Measurements from ENCODE around the gene CABLES2. TPM values are rescaled to one million over a fixed set of nuclear protein-coding genes. Genes with fewer than 3 reads are reported as not detected.

The CABLES2 gene
- total and polyA plus RNA-seq, 10 of the 15 experiments (the other 5 are each of a cell fraction or from before 2014, with no cell fraction given) = 2.2 to 14.9 (median 5.3) TPM

DNA sequence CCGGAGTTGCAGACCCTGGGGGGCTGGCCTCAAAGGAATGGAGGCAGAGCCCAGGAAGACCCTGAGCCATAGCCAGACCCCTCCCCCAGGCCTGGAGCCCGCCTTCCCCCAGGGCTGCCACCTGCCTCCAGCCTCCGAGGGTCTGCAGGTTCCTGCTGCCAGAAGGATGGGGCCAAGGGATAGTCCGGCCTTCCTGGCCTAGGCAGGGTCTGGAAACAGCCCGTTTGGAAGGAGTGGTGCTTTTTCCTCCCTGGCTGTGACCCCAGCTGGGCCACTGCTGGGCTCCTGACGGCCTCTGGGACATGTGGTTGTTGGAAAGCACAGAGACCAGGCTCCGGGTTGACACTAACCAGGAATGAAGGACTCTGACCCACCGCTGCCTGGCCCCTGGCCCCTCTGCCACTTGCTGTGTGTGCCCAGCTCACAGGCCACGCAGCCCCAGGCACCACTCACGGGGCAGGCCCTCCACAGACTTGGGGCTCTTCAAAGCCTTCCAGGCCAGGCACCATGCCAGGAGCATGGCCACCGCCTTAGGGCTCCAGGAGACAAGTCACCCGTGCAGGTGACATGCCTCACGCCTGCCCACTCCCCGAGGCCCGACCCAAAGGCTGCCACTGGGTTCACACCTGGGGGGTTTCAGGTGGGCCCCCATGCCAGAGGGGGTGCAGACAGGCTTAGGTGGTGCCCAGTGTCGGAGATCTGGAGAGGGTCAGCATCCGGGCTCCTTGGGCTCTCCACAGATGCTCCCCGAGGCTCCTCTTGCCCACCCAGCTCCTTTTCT lies 36.1 kb downstream of the CABLES2 start:
- intact Hi-C loops (cut with micrococcal nuclease; ENCODE audit: unreplicated experiment) (no loop called here), in situ Hi-C loops (cut with MboI) (no loop called here)
- Histone ChIP-seq H3K4me2 (ENCODE audit: control insufficient read depth, insufficient read depth) (no peak overlapping the region), H2AFZ (ENCODE audit: control insufficient read depth, low read depth, low read length) (no peak overlapping the region), H4K20me1 (ENCODE audit: control insufficient read depth, insufficient read depth) (no peaks in the 10 kb centered on the region), H3K4me1 (ENCODE audit: control insufficient read depth, insufficient read depth, low read length) (peaks cover 5% of the 10 kb centered on the region), H3K4me3 (no peak overlapping the region), H3K9me3 (replicated peaks; ENCODE audit: control insufficient read depth, insufficient read depth, low read length) (no peaks in the 10 kb centered on the region), H3K9ac (ENCODE audit: control insufficient read depth, insufficient read depth, low read length) (no peak overlapping the region), H3K27me3 (replicated peaks in 1 of 2; ENCODE audit: control insufficient read depth in 2 of 2, insufficient read depth in 2 of 2, low read length in 1 of 2) (peaks cover 4 to 15% of the 10 kb centered on the region in 2 experiments), H3K27ac (ENCODE audit: control insufficient read depth, insufficient read depth) (no peak overlapping the region), H3K79me2 (ENCODE audit: control insufficient read depth, insufficient read depth, low read length) (no peaks in the 10 kb centered on the region), H3K36me3 (ENCODE audit: control insufficient read depth in 2 of 2, insufficient read depth in 2 of 2, low read length in 1 of 2) (no peaks in the 10 kb centered on the region)
- ChIA-PET SMC1A (ENCODE audit: uncharacterized antibody, unreplicated experiment) (no interaction called here), RAD21 (ENCODE audit: unreplicated experiment) (no interaction called here), CTCF (no interaction called here), POLR2A (no interaction called here)
- no peak for FAIRE-seq
- 26% methylated on average over 18 of the region's 18 CpGs for WGBS (ENCODE audit: insufficient coverage, insufficient replicate concordance, low lambda C conversion rate, missing lambda C conversion rate)
- DNase-seq (ENCODE audit: low read depth, low spot score) = no peak
- ATAC-seq = no peak
- TF ChIP-seq, protein P1, sequence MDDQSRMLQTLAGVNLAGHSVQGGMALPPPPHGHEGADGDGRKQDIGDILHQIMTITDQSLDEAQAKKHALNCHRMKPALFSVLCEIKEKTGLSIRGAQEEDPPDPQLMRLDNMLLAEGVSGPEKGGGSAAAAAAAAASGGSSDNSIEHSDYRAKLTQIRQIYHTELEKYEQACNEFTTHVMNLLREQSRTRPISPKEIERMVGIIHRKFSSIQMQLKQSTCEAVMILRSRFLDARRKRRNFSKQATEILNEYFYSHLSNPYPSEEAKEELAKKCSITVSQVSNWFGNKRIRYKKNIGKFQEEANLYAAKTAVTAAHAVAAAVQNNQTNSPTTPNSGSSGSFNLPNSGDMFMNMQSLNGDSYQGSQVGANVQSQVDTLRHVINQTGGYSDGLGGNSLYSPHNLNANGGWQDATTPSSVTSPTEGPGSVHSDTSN (IDR thresholded peaks at IDR 0.05; ENCODE audit: insufficient replicate concordance, low read depth, low read length) = no peak
- TF ChIP-seq ZNF274 (IDR thresholded peaks at IDR 0.05; ENCODE audit: insufficient read depth, insufficient read length) = no peak
- TF ChIP-seq, protein P2, sequence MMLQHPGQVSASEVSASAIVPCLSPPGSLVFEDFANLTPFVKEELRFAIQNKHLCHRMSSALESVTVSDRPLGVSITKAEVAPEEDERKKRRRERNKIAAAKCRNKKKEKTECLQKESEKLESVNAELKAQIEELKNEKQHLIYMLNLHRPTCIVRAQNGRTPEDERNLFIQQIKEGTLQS (IDR thresholded peaks at IDR 0.05; ENCODE audit: borderline replicate concordance, extremely low read depth, low read depth, low read length) = no peak
- no peak for TF ChIP-seq IKZF1 (conservative IDR thresholded peaks at IDR 0.05)
- no peak for TF ChIP-seq SIX5 (IDR thresholded peaks at IDR 0.05; ENCODE audit: low read depth, low read length, severe bottlenecking)
- TF ChIP-seq ZSCAN29 (IDR thresholded peaks at IDR 0.05) = no peak
- TF ChIP-seq, protein P3, sequence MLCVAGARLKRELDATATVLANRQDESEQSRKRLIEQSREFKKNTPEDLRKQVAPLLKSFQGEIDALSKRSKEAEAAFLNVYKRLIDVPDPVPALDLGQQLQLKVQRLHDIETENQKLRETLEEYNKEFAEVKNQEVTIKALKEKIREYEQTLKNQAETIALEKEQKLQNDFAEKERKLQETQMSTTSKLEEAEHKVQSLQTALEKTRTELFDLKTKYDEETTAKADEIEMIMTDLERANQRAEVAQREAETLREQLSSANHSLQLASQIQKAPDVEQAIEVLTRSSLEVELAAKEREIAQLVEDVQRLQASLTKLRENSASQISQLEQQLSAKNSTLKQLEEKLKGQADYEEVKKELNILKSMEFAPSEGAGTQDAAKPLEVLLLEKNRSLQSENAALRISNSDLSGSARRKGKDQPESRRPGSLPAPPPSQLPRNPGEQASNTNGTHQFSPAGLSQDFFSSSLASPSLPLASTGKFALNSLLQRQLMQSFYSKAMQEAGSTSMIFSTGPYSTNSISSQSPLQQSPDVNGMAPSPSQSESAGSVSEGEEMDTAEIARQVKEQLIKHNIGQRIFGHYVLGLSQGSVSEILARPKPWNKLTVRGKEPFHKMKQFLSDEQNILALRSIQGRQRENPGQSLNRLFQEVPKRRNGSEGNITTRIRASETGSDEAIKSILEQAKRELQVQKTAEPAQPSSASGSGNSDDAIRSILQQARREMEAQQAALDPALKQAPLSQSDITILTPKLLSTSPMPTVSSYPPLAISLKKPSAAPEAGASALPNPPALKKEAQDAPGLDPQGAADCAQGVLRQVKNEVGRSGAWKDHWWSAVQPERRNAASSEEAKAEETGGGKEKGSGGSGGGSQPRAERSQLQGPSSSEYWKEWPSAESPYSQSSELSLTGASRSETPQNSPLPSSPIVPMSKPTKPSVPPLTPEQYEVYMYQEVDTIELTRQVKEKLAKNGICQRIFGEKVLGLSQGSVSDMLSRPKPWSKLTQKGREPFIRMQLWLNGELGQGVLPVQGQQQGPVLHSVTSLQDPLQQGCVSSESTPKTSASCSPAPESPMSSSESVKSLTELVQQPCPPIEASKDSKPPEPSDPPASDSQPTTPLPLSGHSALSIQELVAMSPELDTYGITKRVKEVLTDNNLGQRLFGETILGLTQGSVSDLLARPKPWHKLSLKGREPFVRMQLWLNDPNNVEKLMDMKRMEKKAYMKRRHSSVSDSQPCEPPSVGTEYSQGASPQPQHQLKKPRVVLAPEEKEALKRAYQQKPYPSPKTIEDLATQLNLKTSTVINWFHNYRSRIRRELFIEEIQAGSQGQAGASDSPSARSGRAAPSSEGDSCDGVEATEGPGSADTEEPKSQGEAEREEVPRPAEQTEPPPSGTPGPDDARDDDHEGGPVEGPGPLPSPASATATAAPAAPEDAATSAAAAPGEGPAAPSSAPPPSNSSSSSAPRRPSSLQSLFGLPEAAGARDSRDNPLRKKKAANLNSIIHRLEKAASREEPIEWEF (IDR thresholded peaks at IDR 0.05; ENCODE audit: insufficient replicate concordance, low read depth, low read length) = no peak
- no peak for TF ChIP-seq MYC (IDR thresholded peaks at IDR 0.05; ENCODE audit: insufficient read depth, insufficient read length, insufficient replicate concordance, low read length, severe bottlenecking)
- TF ChIP-seq MEF2B (IDR thresholded peaks at IDR 0.05; ENCODE audit: partially characterized antibody, poor library complexity, severe bottlenecking) = no peak
- no TSS peak for BruUV-seq (replicated peaks)
